HCT116 (cell line): ENCODE measurements around the gene TBRG1.

Experiments
- ATF3 ChIP-seq: IDR thresholded peaks from 2 replicates; pipeline ENCODE4 v1.6.1; 2012
- CBX3 ChIP-seq: IDR thresholded peaks from 2 replicates; pipeline ENCODE4 v1.6.1; 2012; ENCODE audit warnings: low read depth
- CTCF ChIP-seq, 3 experiments: fragments of 200-600 bp in 1 of 3; sonication (generic) in 1 of 3; IDR thresholded peaks in 2 of 3; conservative IDR thresholded peaks in 1 of 3; 2 replicates each; pipeline ENCODE4 v1.5.1; 2012 to 2017; ENCODE audit warnings: low read depth in 2 of 3, low read length in 2 of 3, antibody characterized with exemption in 1 of 3, borderline replicate concordance in 1 of 3, control low read depth in 1 of 3, mild to moderate bottlenecking in 1 of 3, mixed read lengths in 1 of 3, mixed run types in 1 of 3, moderate library complexity in 1 of 3; ENCODE audit not compliant: insufficient read depth in 1 of 3
- EGR1 ChIP-seq: IDR thresholded peaks from 2 replicates; pipeline ENCODE4 v1.6.1; 2012; ENCODE audit warnings: low read depth
- EZH2 ChIP-seq: fragments of 200-600 bp; sonication (generic); IDR thresholded peaks from 2 replicates; pipeline ENCODE4 v1.6.1; 2017; ENCODE audit warnings: antibody characterized with exemption, mixed run types
- JUND ChIP-seq: IDR thresholded peaks from 2 replicates; pipeline ENCODE4 v1.6.1; 2012
- MAX ChIP-seq: IDR thresholded peaks from 2 replicates; pipeline ENCODE4 v1.6.1; 2012
- POLR2A ChIP-seq: IDR thresholded peaks from 2 replicates; pipeline ENCODE4 v1.7.0; 2011; ENCODE audit warnings: borderline replicate concordance; ENCODE audit not compliant: insufficient read depth, insufficient read length; ENCODE audit errors: extremely low read depth
- POLR2AphosphoS5 ChIP-seq: IDR thresholded peaks from 2 replicates; pipeline ENCODE4 v1.6.1; 2011; ENCODE audit warnings: mild to moderate bottlenecking, low read depth, low read length, moderate library complexity
- RAD21 ChIP-seq: IDR thresholded peaks from 2 replicates; pipeline ENCODE4 v1.6.1; 2012; ENCODE audit warnings: low read depth, mild to moderate bottlenecking
- TCF7L2 ChIP-seq: IDR thresholded peaks from 2 replicates; pipeline ENCODE4 v1.7.0; 2011; ENCODE audit warnings: borderline replicate concordance, inconsistent platforms; ENCODE audit not compliant: insufficient read depth, insufficient read length; ENCODE audit errors: extremely low read depth
- YY1 ChIP-seq: IDR thresholded peaks from 2 replicates; pipeline ENCODE4 v1.6.1; 2011; ENCODE audit warnings: low read length, low read depth, moderate library complexity, mild to moderate bottlenecking; ENCODE audit not compliant: insufficient replicate concordance; ENCODE audit errors: extremely low read depth

- no peak for TF ChIP-seq EZH2
- peak; percentile 14 to 43 (median 27); a peak in 3 of 6 replicates for TF ChIP-seq CTCF (IDR thresholded peaks at IDR 0.05 in 2 of 3, conservative IDR thresholded peaks at IDR 0.05 in 1 of 3; ENCODE audit: borderline replicate concordance in 1 of 3, insufficient read depth in 1 of 3, low read depth in 2 of 3, low read length in 2 of 3)
- TF ChIP-seq YY1 = no peak
- no peak for TF ChIP-seq POLR2A
- TF ChIP-seq POLR2AphosphoS5 = no peak
- TF ChIP-seq MAX = no peak
- TF ChIP-seq ATF3 = no peak
- TF ChIP-seq TCF7L2 = no peak
- TF ChIP-seq RAD21 = peak; percentile 16; the same call in 1 of the 2 replicates
- no peak for TF ChIP-seq JUND
- no peak for TF ChIP-seq EGR1
- no peak for TF ChIP-seq CBX3
These were observed 10.7 kb downstream of the TBRG1 start for GRCh38 chr11:124633355-124633754.
